Stimulated activated CD4-positive, alpha-beta T cell treated with anti-CD3 and anti-CD28 coated beads, TNF-alpha, amount 100 ng/mL, for 24 hours (primary cell): ENCODE results near the gene PTPN5.
"Not testable (repeated sequence)": the region's sequence is repeated elsewhere in the genome, so short reads cannot be mapped to it uniquely, and the experiment has no call there.

Experiments used
- DNase-seq, 3 experiments: peaks; one replicate each; pipeline ENCODE4 v3.0.0-alpha.2; 2020; ENCODE audit warnings: low read depth in 3 of 3

Gene PTPN5

GRCh38 chr11:18791207-18791968, at the start of gene PTPN5:
PTPN5 (minus strand) TSS chr11:18791798; CDS start chr11:18771958, 19,840 bp downstream.
- no peak for DNase-seq

- DNase-seq, result no peak
Observed at GRCh38 chr11:18836417-18836816, 44.8 kb upstream of the PTPN5 start.

- DNase-seq, result no peak
Observed at GRCh38 chr11:18834754-18835466, 43.3 kb upstream of the PTPN5 start.

GRCh38 chr11:18820160-18820559, 28.6 kb upstream of the PTPN5 start:
- not testable (repeated sequence) for DNase-seq

- DNase-seq, result no peak
Observed at GRCh38 chr11:18804199-18804999, 12.8 kb upstream of the PTPN5 start.

GRCh38 chr11:18802381-18803257, 11.0 kb upstream of the PTPN5 start:
- peak; percentile 8 to 25 (median 10) for DNase-seq

GRCh38 chr11:18798799-18799469, 7.3 kb upstream of the PTPN5 start:
- no peak for DNase-seq

GRCh38 chr11:18794956-18795355, 3.4 kb upstream of the PTPN5 start:
- DNase-seq, result no peak

GRCh38 chr11:18792827-18793226, 1.2 kb upstream of the PTPN5 start:
- DNase-seq, result no peak

GRCh38 chr11:18791969-18792628, 501 bp upstream of the PTPN5 start:
- no peak for DNase-seq

- no peak for DNase-seq
Observed at GRCh38 chr11:18790883-18791206, 753 bp downstream of the PTPN5 start.

GRCh38 chr11:18789942-18790341, 1.7 kb downstream of the PTPN5 start:
- DNase-seq, result no peak

- DNase-seq, result no peak
Observed at GRCh38 chr11:18785411-18785810, 6.2 kb downstream of the PTPN5 start.

GRCh38 chr11:18780896-18781295, 10.7 kb downstream of the PTPN5 start:
- DNase-seq, result no peak

GRCh38 chr11:18780329-18780728, 11.3 kb downstream of the PTPN5 start:
- DNase-seq, result no peak

GRCh38 chr11:18778468-18778867, 13.1 kb downstream of the PTPN5 start:
- no peak for DNase-seq

GRCh38 chr11:18776324-18776723, 15.3 kb downstream of the PTPN5 start:
- no peak for DNase-seq

- DNase-seq, result peak; percentile 16 to 72 (median 33)
Observed at GRCh38 chr11:18775492-18776292, 15.9 kb downstream of the PTPN5 start.

GRCh38 chr11:18774801-18775200, 16.8 kb downstream of the PTPN5 start:
- no peak for DNase-seq

- no peak for DNase-seq
Observed at GRCh38 chr11:18773681-18774080, 17.9 kb downstream of the PTPN5 start.
